HG03095 (cell line): ENCODE measurements around the gene PROK2.

Source experiments
- ATAC-seq: cut with Tn5 transposase; IDR thresholded peaks from one replicate; pipeline ENCODE4 v1.9.1; 2021; ENCODE audit warnings: moderate library complexity; ENCODE audit not compliant: unreplicated experiment

PROK2 gene

GRCh38 chr3:71751602-71752001 lies 33.3 kb downstream of the PROK2 start:
- ATAC-seq, result no peak

- ATAC-seq, result no peak
These were observed 40.2 kb downstream of the PROK2 start for GRCh38 chr3:71744738-71745137.

- ATAC-seq, result no peak
These were observed 42.3 kb downstream of the PROK2 start for GRCh38 chr3:71742621-71743020.

- ATAC-seq, result no peak
These were observed 50.1 kb downstream of the PROK2 start for GRCh38 chr3:71734881-71735280.

- no peak for ATAC-seq
These were observed 51.6 kb downstream of the PROK2 start for GRCh38 chr3:71733319-71733718.

GRCh38 chr3:71732637-71733036 lies 52.3 kb downstream of the PROK2 start:
- no peak for ATAC-seq

- ATAC-seq, result no peak
These were observed 56.2 kb downstream of the PROK2 start for GRCh38 chr3:71728632-71729342.

GRCh38 chr3:71726146-71726545 lies 58.8 kb downstream of the PROK2 start:
- ATAC-seq, result no peak

- no peak for ATAC-seq
These were observed 59.5 kb downstream of the PROK2 start, which contains the start of gene EIF4E3 for GRCh38 chr3:71725271-71725991. Gene EIF4E3, minus strand, starts transcription at chr3:71725402. Its CDS starts 35 bp downstream, at chr3:71725367.

- ATAC-seq, result no peak
These were observed 60.2 kb downstream of the PROK2 start for GRCh38 chr3:71724584-71725270.

- ATAC-seq, result no peak
These were observed 60.8 kb downstream of the PROK2 start for GRCh38 chr3:71724171-71724453.

GRCh38 chr3:71723452-71724170 lies 61.3 kb downstream of the PROK2 start:
- ATAC-seq, result no peak

- no peak for ATAC-seq
These were observed 62.3 kb downstream of the PROK2 start for GRCh38 chr3:71722693-71723092.
